Liver (tissue), 9 donors: ENCODE results near the gene RBMS2. TPM values are rescaled to one million over a fixed set of nuclear protein-coding genes. Genes with fewer than 3 reads are reported as not detected.

Experiments
- DNase-seq: peaks from one replicate; pipeline ENCODE4 v3.0.0-alpha.2; 2017; ENCODE audit warnings: low spot score
- H3K27ac ChIP-seq, 2 donors: one replicate each; pipeline ENCODE4 v1.7.0; 2013; ENCODE audit warnings: inconsistent platforms in 2 of 2, low read length in 2 of 2, control low read depth in 1 of 2, low read depth in 1 of 2, mild to moderate bottlenecking in 1 of 2
- H3K27me3 ChIP-seq, 4 donors: one replicate each; pipeline versions ENCODE4 v1.6.1 to v1.7.0; 2013; ENCODE audit warnings: low read length in 3 of 4, inconsistent platforms in 1 of 4, mild to moderate bottlenecking in 1 of 4, moderate library complexity in 1 of 4; ENCODE audit not compliant: control insufficient read depth in 4 of 4, insufficient read depth in 4 of 4
- H3K36me3 ChIP-seq, 4 donors: one replicate each; pipeline versions ENCODE4 v1.6.1 to v1.7.0; 2013; ENCODE audit warnings: low read length in 3 of 4, mild to moderate bottlenecking in 3 of 4, low read depth in 1 of 4, moderate library complexity in 1 of 4; ENCODE audit not compliant: control insufficient read depth in 4 of 4, insufficient read depth in 3 of 4
- H3K4me1 ChIP-seq, 4 donors: one replicate each; pipeline versions ENCODE4 v1.6.1 to v1.7.0; 2013; ENCODE audit warnings: low read length in 3 of 4, mild to moderate bottlenecking in 3 of 4, moderate library complexity in 1 of 4; ENCODE audit not compliant: control insufficient read depth in 4 of 4, insufficient read depth in 4 of 4
- H3K4me3 ChIP-seq, 3 donors: one replicate each; pipeline versions ENCODE4 v1.6.1 to v1.7.0; 2013; ENCODE audit warnings: low read length in 3 of 3, control low read depth in 1 of 3, low read depth in 1 of 3, mild to moderate bottlenecking in 1 of 3
- H3K9ac ChIP-seq, 2 donors: one replicate each; pipeline ENCODE4 v1.7.0; 2013; ENCODE audit warnings: low read length in 2 of 2, mild to moderate bottlenecking in 2 of 2, moderate library complexity in 2 of 2, control low read depth in 1 of 2, low read depth in 1 of 2
- H3K9me3 ChIP-seq, 4 donors: one replicate each; pipeline versions ENCODE4 v1.6.1 to v1.7.0; 2013; ENCODE audit warnings: low read length in 3 of 4; ENCODE audit not compliant: control insufficient read depth in 4 of 4
- EGR1 ChIP-seq, 2 donors: IDR thresholded peaks; 2 replicates each; pipeline ENCODE4 v1.6.1; 2016 to 2018; ENCODE audit warnings: antibody characterized with exemption in 2 of 2, low read depth in 2 of 2
- FOXA1 ChIP-seq: IDR thresholded peaks from 2 replicates; pipeline ENCODE4 v1.6.1; 2016; ENCODE audit warnings: antibody characterized with exemption
- FOXA2 ChIP-seq: IDR thresholded peaks from 2 replicates; pipeline ENCODE4 v1.6.1; 2016; ENCODE audit warnings: antibody characterized with exemption
- GABPA ChIP-seq, 2 donors: IDR thresholded peaks in 1 of 2; conservative IDR thresholded peaks in 1 of 2; 2 replicates each; pipeline ENCODE4 v1.6.1; 2016; ENCODE audit warnings: antibody characterized with exemption in 2 of 2, mild to moderate bottlenecking in 1 of 2, moderate library complexity in 1 of 2
- HNF4A ChIP-seq, 2 donors: conservative IDR thresholded peaks; 2 replicates each; pipeline ENCODE4 v1.6.1; 2016; ENCODE audit warnings: antibody characterized with exemption in 2 of 2, mild to moderate bottlenecking in 2 of 2
- HNF4G ChIP-seq: IDR thresholded peaks from 2 replicates; pipeline ENCODE4 v1.6.1; 2016; ENCODE audit warnings: antibody characterized with exemption
- NR2F2 ChIP-seq: IDR thresholded peaks from 2 replicates; pipeline ENCODE4 v1.6.1; 2016; ENCODE audit warnings: antibody characterized with exemption
- RAD21 ChIP-seq, 2 donors: IDR thresholded peaks; 2 replicates each; pipeline ENCODE4 v1.6.1; 2016; ENCODE audit warnings: antibody characterized with exemption in 2 of 2, mild to moderate bottlenecking in 2 of 2
- RXRA ChIP-seq, 2 donors: IDR thresholded peaks; 2 replicates each; pipeline ENCODE4 v1.6.1; 2017 to 2018; ENCODE audit warnings: antibody characterized with exemption in 2 of 2, mild to moderate bottlenecking in 1 of 2
- SP1 ChIP-seq: IDR thresholded peaks from 2 replicates; pipeline ENCODE4 v1.6.1; 2018; ENCODE audit warnings: antibody characterized with exemption, mild to moderate bottlenecking
- TAF1 ChIP-seq: conservative IDR thresholded peaks from 2 replicates; pipeline ENCODE4 v1.6.1; 2016; ENCODE audit warnings: antibody characterized with exemption, mild to moderate bottlenecking
- YY1 ChIP-seq: IDR thresholded peaks from 2 replicates; pipeline ENCODE4 v1.6.1; 2016; ENCODE audit warnings: antibody characterized with exemption, mild to moderate bottlenecking
- WGBS: extraction: QIAGEN DNeasy Blood & Tissue Kit; methylation state at CpG from one replicate; pipeline ENCODE4 v1.1.7; 2013; 5-methylcytosine and 5-hydroxymethylcytosine counted together
- polyA plus RNA-seq, 2 donors: library from polyadenylated mRNA; stranded (reverse) in 1 of 2; unstranded in 1 of 2; fragments of 200-250 nt in 1 of 2; fragments of >200 nt in 1 of 2; fragmentation: Nextera tagmentation in 1 of 2; extraction: Ambion mirVana in 1 of 2; gene quantifications; one replicate each; pipeline versions ENCODE4 v1.2.1 to v1.2.3, GENCODE V29; 2013 to 2015
- total RNA-seq, 2 donors: library from RNA; depleted of rRNA; stranded (reverse); fragments of >200 nt; gene quantifications; one replicate each; pipeline ENCODE4 v1.2.3, GENCODE V29; 2014
- TF ChIP-seq, protein P1 (sequence below): IDR thresholded peaks from 2 replicates; pipeline ENCODE4 v1.6.1; 2016; ENCODE audit warnings: antibody characterized with exemption, mild to moderate bottlenecking
- TF ChIP-seq, protein P2 (sequence below): IDR thresholded peaks from 2 replicates; pipeline ENCODE4 v1.6.1; 2016; ENCODE audit warnings: antibody characterized with exemption
- TF ChIP-seq, protein P3 (sequence below): fragments of 150-350 bp; IDR thresholded peaks from 2 replicates; pipeline ENCODE4 v1.5.1; 2017; ENCODE audit warnings: improper control_type of control experiment, low read depth, low read length; ENCODE audit not compliant: missing input control
- TF ChIP-seq, protein P4 (sequence below): IDR thresholded peaks from 2 replicates; pipeline ENCODE4 v1.6.1; 2016; ENCODE audit warnings: antibody characterized with exemption
- donor health status: healthy.
- donor health status: healthy.
- donor health status: healthy.
- donor health status: healthy.
- donor health status: healthy.

Gene RBMS2
- total and polyA plus RNA-seq, 4 donors = 1.2 to 3.8 (median 1.8) TPM

DNA sequence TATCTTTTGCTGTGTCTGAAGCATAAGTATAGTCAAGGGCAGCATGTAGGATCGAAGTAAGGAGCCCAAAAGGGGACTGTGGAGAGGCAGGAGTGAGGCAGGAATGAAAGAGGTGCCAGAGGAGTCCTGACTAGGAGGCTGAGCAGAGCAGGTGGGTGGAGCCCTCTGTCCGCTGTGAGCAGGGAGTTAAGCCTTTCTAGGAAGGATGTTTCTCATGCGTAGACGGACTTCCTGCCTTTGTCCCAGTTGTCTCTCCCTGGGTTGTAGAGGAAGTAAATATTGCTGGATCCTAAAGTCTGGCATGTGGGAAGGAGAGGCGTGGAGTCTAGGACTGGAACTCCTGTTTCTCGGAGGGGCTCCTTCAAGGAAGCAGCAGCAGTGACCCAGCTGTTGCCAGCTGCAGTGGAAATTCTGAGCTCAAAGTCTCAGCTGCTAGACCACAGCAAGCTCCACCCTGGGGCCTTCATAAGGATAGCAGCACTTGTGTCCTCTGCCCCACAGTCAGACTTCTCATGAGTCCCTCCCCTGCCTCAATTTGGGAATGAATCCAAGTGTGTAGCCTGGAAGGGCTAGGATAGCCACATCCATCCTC is 44.0 kb downstream of the RBMS2 start (continued):
- TF ChIP-seq, protein P1, sequence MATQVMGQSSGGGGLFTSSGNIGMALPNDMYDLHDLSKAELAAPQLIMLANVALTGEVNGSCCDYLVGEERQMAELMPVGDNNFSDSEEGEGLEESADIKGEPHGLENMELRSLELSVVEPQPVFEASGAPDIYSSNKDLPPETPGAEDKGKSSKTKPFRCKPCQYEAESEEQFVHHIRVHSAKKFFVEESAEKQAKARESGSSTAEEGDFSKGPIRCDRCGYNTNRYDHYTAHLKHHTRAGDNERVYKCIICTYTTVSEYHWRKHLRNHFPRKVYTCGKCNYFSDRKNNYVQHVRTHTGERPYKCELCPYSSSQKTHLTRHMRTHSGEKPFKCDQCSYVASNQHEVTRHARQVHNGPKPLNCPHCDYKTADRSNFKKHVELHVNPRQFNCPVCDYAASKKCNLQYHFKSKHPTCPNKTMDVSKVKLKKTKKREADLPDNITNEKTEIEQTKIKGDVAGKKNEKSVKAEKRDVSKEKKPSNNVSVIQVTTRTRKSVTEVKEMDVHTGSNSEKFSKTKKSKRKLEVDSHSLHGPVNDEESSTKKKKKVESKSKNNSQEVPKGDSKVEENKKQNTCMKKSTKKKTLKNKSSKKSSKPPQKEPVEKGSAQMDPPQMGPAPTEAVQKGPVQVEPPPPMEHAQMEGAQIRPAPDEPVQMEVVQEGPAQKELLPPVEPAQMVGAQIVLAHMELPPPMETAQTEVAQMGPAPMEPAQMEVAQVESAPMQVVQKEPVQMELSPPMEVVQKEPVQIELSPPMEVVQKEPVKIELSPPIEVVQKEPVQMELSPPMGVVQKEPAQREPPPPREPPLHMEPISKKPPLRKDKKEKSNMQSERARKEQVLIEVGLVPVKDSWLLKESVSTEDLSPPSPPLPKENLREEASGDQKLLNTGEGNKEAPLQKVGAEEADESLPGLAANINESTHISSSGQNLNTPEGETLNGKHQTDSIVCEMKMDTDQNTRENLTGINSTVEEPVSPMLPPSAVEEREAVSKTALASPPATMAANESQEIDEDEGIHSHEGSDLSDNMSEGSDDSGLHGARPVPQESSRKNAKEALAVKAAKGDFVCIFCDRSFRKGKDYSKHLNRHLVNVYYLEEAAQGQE = peak; percentile 48
- TF ChIP-seq YY1 = no peak
- TF ChIP-seq EGR1 (IDR thresholded peaks at IDR 0.05; ENCODE audit: low read depth in 2 of 2) = peak in 1 of 2 donors; percentile 24

DNA sequence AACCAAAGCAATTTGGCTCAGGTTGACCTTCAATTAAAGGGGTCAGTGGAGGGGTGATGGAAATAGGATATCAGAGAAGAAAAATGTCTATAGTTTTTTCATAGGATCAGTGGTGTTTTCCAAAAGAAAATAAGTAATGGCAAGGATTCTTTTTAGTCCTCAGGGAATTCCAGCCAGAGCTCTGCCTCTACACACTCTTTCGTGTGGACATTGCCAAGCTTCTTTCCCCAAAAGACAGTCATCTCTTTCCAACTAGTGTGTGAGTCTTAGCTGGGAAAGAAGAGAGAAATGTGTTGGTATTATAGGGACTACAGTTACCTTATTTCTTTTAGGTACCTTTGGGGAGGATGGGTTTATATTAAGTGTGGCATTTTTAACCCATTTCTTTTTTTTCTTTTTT is 46.5 kb downstream of the RBMS2 start:
- Histone ChIP-seq H3K9ac (no peak overlapping the region), H3K4me1 (peaks cover 0 to 4% (median 2%) of the 10 kb centered on the region in 4 donors), H3K9me3 (no peaks in the 10 kb centered on the region), H3K36me3 (no peaks in the 10 kb centered on the region), H3K27me3 (no peaks in the 10 kb centered on the region), H3K4me3 (no peak overlapping the region), H3K27ac (no peak overlapping the region)
- TF ChIP-seq, protein P2, sequence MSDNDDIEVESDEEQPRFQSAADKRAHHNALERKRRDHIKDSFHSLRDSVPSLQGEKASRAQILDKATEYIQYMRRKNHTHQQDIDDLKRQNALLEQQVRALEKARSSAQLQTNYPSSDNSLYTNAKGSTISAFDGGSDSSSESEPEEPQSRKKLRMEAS = no peak
- TF ChIP-seq NR2F2 (no peak), FOXA2 (no peak), EGR1 (IDR thresholded peaks at IDR 0.05; ENCODE audit: low read depth in 2 of 2) (no peak), RAD21 (IDR thresholded peaks at IDR 0.05) (no peak), FOXA1 (no peak), RXRA (IDR thresholded peaks at IDR 0.05) (no peak), TAF1 (no peak), SP1 (no peak), YY1 (no peak), GABPA (IDR thresholded peaks at IDR 0.05 in 1 of 2, conservative IDR thresholded peaks at IDR 0.05 in 1 of 2) (no peak), HNF4A (conservative IDR thresholded peaks at IDR 0.05) (no peak), HNF4G (no peak)
- TF ChIP-seq, protein P3, sequence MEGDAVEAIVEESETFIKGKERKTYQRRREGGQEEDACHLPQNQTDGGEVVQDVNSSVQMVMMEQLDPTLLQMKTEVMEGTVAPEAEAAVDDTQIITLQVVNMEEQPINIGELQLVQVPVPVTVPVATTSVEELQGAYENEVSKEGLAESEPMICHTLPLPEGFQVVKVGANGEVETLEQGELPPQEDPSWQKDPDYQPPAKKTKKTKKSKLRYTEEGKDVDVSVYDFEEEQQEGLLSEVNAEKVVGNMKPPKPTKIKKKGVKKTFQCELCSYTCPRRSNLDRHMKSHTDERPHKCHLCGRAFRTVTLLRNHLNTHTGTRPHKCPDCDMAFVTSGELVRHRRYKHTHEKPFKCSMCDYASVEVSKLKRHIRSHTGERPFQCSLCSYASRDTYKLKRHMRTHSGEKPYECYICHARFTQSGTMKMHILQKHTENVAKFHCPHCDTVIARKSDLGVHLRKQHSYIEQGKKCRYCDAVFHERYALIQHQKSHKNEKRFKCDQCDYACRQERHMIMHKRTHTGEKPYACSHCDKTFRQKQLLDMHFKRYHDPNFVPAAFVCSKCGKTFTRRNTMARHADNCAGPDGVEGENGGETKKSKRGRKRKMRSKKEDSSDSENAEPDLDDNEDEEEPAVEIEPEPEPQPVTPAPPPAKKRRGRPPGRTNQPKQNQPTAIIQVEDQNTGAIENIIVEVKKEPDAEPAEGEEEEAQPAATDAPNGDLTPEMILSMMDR = no peak
- TF ChIP-seq, protein P1 = no peak
- TF ChIP-seq, protein P4, sequence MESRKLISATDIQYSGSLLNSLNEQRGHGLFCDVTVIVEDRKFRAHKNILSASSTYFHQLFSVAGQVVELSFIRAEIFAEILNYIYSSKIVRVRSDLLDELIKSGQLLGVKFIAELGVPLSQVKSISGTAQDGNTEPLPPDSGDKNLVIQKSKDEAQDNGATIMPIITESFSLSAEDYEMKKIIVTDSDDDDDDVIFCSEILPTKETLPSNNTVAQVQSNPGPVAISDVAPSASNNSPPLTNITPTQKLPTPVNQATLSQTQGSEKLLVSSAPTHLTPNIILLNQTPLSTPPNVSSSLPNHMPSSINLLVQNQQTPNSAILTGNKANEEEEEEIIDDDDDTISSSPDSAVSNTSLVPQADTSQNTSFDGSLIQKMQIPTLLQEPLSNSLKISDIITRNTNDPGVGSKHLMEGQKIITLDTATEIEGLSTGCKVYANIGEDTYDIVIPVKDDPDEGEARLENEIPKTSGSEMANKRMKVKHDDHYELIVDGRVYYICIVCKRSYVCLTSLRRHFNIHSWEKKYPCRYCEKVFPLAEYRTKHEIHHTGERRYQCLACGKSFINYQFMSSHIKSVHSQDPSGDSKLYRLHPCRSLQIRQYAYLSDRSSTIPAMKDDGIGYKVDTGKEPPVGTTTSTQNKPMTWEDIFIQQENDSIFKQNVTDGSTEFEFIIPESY = no peak
- 94% methylated on average over 1 of the region's 1 CpG for WGBS
- DNase-seq = no peak
